ENCODE measurements around the gene PCDH15.

GRCh38 chr10:54702583-54703485 lies 98.2 kb downstream of the PCDH15 start:
- no peak for TF ChIP-seq SUZ12 (IDR thresholded peaks at IDR 0.05)
- no peak for TF ChIP-seq FOXK2 (IDR thresholded peaks at IDR 0.05)
- no peak for TF ChIP-seq PKNOX1 (IDR thresholded peaks at IDR 0.05)
- TF ChIP-seq SP1 (IDR thresholded peaks at IDR 0.05): no peak
- TF ChIP-seq BHLHE40 (IDR thresholded peaks at IDR 0.05; ENCODE audit: borderline replicate concordance): no peak
- no peak for TF ChIP-seq HDGF (IDR thresholded peaks at IDR 0.05; ENCODE audit: borderline replicate concordance)
- no peak for TF ChIP-seq TARDBP (IDR thresholded peaks at IDR 0.05)
- no peak for TF ChIP-seq FOXM1 (IDR thresholded peaks at IDR 0.05; ENCODE audit: borderline replicate concordance)
- TF ChIP-seq ARNT (IDR thresholded peaks at IDR 0.05): no peak
- no peak for TF ChIP-seq FOXA1 (IDR thresholded peaks at IDR 0.05)
- no peak for TF ChIP-seq LEF1 (IDR thresholded peaks at IDR 0.05; ENCODE audit: borderline replicate concordance)

Data from HEK293T (cell line).